Measurements from ENCODE around the gene NXN. TPM values are rescaled to one million over a fixed set of nuclear protein-coding genes. Genes with fewer than 3 reads are reported as not detected.

Gene NXN
- polyA plus RNA-seq, 1 experiment, result 88.8 TPM

- CTCF ChIA-PET, result interaction anchor here (0.6 to 0.9 kb wide), 2 partner anchors 10 to 612 kb away, joined by 4 to 6 read pairs; no protein-coding TSS in a partner anchor
- POLR2A ChIA-PET, result no interaction called here
Observed at GRCh38 chr17:945672-946071, 33.9 kb downstream of the NXN start.

GRCh38 chr17:944266-944826 lies 35.2 kb downstream of the NXN start:
- CTCF ChIA-PET, result no interaction called here
- TF ChIP-seq CTCF (IDR thresholded peaks at IDR 0.05; ENCODE audit: insufficient read depth, low read depth, low read length), result no peak
- no peak for DNase-seq (ENCODE audit: low read depth)
- Histone ChIP-seq H3K4me3 (ENCODE audit: low read depth, low read length) (no peak overlapping the region), H3K27me3 (ENCODE audit: control insufficient read depth, insufficient read depth, low read length) (no peaks in the 10 kb centered on the region), H3K36me3 (ENCODE audit: control insufficient read depth, insufficient read depth, low read length) (peaks cover 3% of the 10 kb centered on the region; the same call in 1 of the 2 replicates)
- POLR2A ChIA-PET, result no interaction called here

More at GRCh38 chr17:945672-946071, 33.9 kb downstream of the NXN start:
- no peak for DNase-seq (ENCODE audit: low read depth)
- no peaks in the 10 kb centered on the region for H3K27me3 ChIP-seq (ENCODE audit: control insufficient read depth, insufficient read depth, low read length)
- no peak overlapping the region for H3K4me3 ChIP-seq (ENCODE audit: low read depth, low read length)
- peaks cover 3% of the 10 kb centered on the region; the same call in 1 of the 2 replicates for H3K36me3 ChIP-seq (ENCODE audit: control insufficient read depth, insufficient read depth, low read length)
- no peak for TF ChIP-seq CTCF (IDR thresholded peaks at IDR 0.05; ENCODE audit: insufficient read depth, low read depth, low read length)

GRCh38 chr17:935485-935884 lies 44.1 kb downstream of the NXN start:
- ChIA-PET POLR2A (no interaction called here), CTCF (interaction anchor here (0.9 to 1.2 kb wide), 3 partner anchors 10 to 44 kb away, joined by 3 to 6 read pairs (median 3); partner anchors contain the start of gene NXN)
- H3K27me3 ChIP-seq (ENCODE audit: control insufficient read depth, insufficient read depth, low read length), result no peaks in the 10 kb centered on the region
- TF ChIP-seq CTCF (IDR thresholded peaks at IDR 0.05; ENCODE audit: insufficient read depth, low read depth, low read length), result no peak
- no peak overlapping the region for H3K4me3 ChIP-seq (ENCODE audit: low read depth, low read length)
- DNase-seq (ENCODE audit: low read depth), result no peak
- peaks cover 2% of the 10 kb centered on the region; the same call in 1 of the 2 replicates for H3K36me3 ChIP-seq (ENCODE audit: control insufficient read depth, insufficient read depth, low read length)

- no peak overlapping the region for H3K4me3 ChIP-seq (ENCODE audit: low read depth, low read length)
- CTCF ChIA-PET, result interaction anchor here (1.1 kb wide), 1 partner anchor 23 kb away, joined by 3 read pairs; no protein-coding TSS in a partner anchor
Observed at GRCh38 chr17:933312-934073, 46.1 kb downstream of the NXN start.

More at GRCh38 chr17:933312-934073, 46.1 kb downstream of the NXN start:
- Histone ChIP-seq H3K27me3 (ENCODE audit: control insufficient read depth, insufficient read depth, low read length) (no peaks in the 10 kb centered on the region), H3K36me3 (ENCODE audit: control insufficient read depth, insufficient read depth, low read length) (peaks cover 2% of the 10 kb centered on the region; the same call in 1 of the 2 replicates)
- POLR2A ChIA-PET, result no interaction called here
- no peak for TF ChIP-seq CTCF (IDR thresholded peaks at IDR 0.05; ENCODE audit: insufficient read depth, low read depth, low read length)
- peak; percentile 86 for DNase-seq (ENCODE audit: low read depth)
